ENCODE measurements around the gene CCDC50. TPM values are rescaled to one million over a fixed set of nuclear protein-coding genes. Genes with fewer than 3 reads are reported as not detected.

Gene CCDC50
- total and polyA plus RNA-seq, 2 donors (not counting 3 experiments of a cell fraction or from before 2014, with no cell fraction given): 44.4 to 137 TPM

DNA sequence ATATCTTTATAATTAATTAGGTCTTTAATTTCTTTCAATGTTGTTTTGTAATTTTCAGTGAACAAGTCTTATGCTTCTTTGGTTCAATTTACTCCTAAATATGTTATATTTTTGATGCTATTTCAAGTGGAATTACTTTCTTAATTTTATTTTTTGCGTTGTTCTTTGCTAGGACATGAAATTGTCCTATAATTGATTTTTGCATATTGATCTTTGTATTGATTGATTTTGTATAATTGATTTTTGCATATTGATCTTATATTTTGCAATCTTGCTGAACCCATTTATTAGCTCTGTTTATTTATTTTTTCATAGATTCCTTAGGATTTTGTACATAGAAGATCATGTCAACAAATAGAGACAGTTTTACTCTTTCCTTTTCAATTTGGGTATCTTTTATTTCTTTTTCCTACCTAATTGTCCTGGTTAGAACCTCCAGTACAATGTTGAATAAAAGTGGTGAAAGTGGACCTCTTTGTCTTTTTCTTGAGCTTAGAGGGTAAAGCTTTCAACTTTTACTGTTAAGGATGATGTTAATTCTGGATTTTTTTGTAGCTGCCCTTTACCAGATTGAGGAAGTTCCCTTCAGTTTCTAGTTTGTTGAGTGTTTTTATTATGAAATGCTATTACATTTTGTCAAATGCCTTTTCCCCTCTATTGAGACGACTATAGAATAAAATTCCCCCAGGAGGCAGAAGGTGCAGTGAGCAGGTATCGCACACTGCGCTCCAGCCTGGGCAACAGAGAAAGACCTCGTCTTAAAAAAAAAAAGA, 36.8 kb upstream of the CCDC50 start:
- Histone ChIP-seq H4K20me1 (replicated peaks; ENCODE audit: control insufficient read depth, extremely low read depth, insufficient read depth, low read length) (no peaks in the 10 kb centered on the region), H3K9ac (replicated peaks; ENCODE audit: extremely low read depth, insufficient read depth, low read length) (no peak overlapping the region), H3K9me1 (replicated peaks; ENCODE audit: control insufficient read depth, extremely low read depth, insufficient read depth, low read length) (no peaks in the 10 kb centered on the region), H3K4me1 (ENCODE audit: control insufficient read depth, extremely low read depth, insufficient read depth, low read length) (peaks cover 2% of the 10 kb centered on the region), H3K27me3 (ENCODE audit: control insufficient read depth in 2 of 2, insufficient read depth in 2 of 2, low read length in 2 of 2) (no peaks in the 10 kb centered on the region), H3K36me3 (ENCODE audit: control insufficient read depth in 2 of 2, extremely low read depth in 1 of 2, insufficient read depth in 2 of 2, low read length in 2 of 2) (no peaks in the 10 kb centered on the region), H3K9me3 (replicated peaks; ENCODE audit: control insufficient read depth, insufficient read depth, low read length) (no peaks in the 10 kb centered on the region), H3K4me3 (replicated peaks in 1 of 3; ENCODE audit: insufficient read depth in 1 of 3, low read depth in 1 of 3, low read length in 3 of 3) (no peak overlapping the region), H3K27ac (ENCODE audit: insufficient read depth, low read depth, low read length) (no peak overlapping the region), H2AFZ (ENCODE audit: low read depth, low read length) (no peak overlapping the region), H3K79me2 (ENCODE audit: control insufficient read depth, insufficient read depth, low read length) (no peaks in the 10 kb centered on the region), H3K4me2 (ENCODE audit: insufficient read depth, low read length) (no peak overlapping the region)
- CTCF ChIA-PET: interaction anchor here (0.9 to 1.2 kb wide), 4 partner anchors 10 to 488 kb away, joined by 3 to 5 read pairs (median 4); no protein-coding TSS in a partner anchor
- dilution Hi-C loops (cut with MboI; ENCODE audit: extremely low pct_ligation_motif_present, low sequenced_read_pairs): no loop called here
- no peak for DNase-seq (ENCODE audit: low read depth, low spot score)
- intact Hi-C loops (cut with micrococcal nuclease): no loop called here
- BruUV-seq (replicated peaks): no TSS peak
- POLR2A ChIA-PET: no interaction called here
- TF ChIP-seq JUN (IDR thresholded peaks at IDR 0.05; ENCODE audit: borderline replicate concordance, insufficient read depth, insufficient read length, low read depth): no peak
- no peak for TF ChIP-seq MYC (IDR thresholded peaks at IDR 0.05; ENCODE audit: low read depth, low read length)
- TF ChIP-seq, protein P1, sequence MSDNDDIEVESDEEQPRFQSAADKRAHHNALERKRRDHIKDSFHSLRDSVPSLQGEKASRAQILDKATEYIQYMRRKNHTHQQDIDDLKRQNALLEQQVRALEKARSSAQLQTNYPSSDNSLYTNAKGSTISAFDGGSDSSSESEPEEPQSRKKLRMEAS (IDR thresholded peaks at IDR 0.05; ENCODE audit: insufficient read depth, insufficient read length): no peak
- no peak for TF ChIP-seq POLR2AphosphoS5 (IDR thresholded peaks at IDR 0.05; ENCODE audit: insufficient read depth, low read depth, low read length)
- TF ChIP-seq, protein P2, sequence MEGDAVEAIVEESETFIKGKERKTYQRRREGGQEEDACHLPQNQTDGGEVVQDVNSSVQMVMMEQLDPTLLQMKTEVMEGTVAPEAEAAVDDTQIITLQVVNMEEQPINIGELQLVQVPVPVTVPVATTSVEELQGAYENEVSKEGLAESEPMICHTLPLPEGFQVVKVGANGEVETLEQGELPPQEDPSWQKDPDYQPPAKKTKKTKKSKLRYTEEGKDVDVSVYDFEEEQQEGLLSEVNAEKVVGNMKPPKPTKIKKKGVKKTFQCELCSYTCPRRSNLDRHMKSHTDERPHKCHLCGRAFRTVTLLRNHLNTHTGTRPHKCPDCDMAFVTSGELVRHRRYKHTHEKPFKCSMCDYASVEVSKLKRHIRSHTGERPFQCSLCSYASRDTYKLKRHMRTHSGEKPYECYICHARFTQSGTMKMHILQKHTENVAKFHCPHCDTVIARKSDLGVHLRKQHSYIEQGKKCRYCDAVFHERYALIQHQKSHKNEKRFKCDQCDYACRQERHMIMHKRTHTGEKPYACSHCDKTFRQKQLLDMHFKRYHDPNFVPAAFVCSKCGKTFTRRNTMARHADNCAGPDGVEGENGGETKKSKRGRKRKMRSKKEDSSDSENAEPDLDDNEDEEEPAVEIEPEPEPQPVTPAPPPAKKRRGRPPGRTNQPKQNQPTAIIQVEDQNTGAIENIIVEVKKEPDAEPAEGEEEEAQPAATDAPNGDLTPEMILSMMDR (IDR thresholded peaks at IDR 0.05; ENCODE audit: extremely low read depth in 1 of 2, insufficient read depth in 1 of 2, low read depth in 1 of 2, low read length in 2 of 2): no peak
- TF ChIP-seq FOS (IDR thresholded peaks at IDR 0.05; ENCODE audit: borderline replicate concordance, insufficient read depth, low read length): no peak
- TF ChIP-seq GATA2 (IDR thresholded peaks at IDR 0.05; ENCODE audit: insufficient read depth, insufficient read length, low read depth, low read length): no peak
- TF ChIP-seq EZH2 (IDR thresholded peaks at IDR 0.05; ENCODE audit: borderline replicate concordance, low read depth, low read length, severe bottlenecking): no peak
- no peak for TF ChIP-seq POLR2A (IDR thresholded peaks at IDR 0.05; ENCODE audit: low read depth, low read length)
- no peak for FAIRE-seq

Data from endothelial cell of umbilical vein (primary cell).